Activated CD8-positive, alpha-beta memory T cell treated with anti-CD3 and anti-CD28 coated beads for 1 hour (primary cell): Measurements from ENCODE around the gene NLRC3.

Experiments used
- DNase-seq, 2 donors: peaks; one replicate each; pipeline ENCODE4 v3.0.0-alpha.2; 2020; ENCODE audit warnings: low read depth in 1 of 2; ENCODE audit errors: extremely low read depth in 1 of 2

The NLRC3 gene

DNA sequence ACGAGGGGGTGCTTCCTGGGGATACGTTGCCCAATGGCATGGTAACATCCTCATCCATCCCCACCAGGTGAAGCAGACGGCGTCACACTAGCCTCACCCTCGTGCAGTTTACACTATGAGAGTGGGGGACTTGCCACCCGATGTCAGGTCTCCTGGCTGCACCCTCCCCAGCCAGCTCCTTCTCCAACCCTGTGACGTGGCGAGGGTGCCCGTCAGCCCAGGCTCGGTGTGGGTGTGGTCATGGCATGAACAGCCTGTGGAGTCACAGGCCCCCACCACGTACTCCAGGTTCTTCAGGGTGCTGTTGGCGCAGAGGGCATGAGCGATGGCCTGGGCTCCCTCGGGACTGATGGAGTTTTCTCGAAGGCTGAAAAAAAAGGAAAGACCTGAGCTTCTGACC, 28.3 kb downstream of the NLRC3 start:
- no peak for DNase-seq

DNA sequence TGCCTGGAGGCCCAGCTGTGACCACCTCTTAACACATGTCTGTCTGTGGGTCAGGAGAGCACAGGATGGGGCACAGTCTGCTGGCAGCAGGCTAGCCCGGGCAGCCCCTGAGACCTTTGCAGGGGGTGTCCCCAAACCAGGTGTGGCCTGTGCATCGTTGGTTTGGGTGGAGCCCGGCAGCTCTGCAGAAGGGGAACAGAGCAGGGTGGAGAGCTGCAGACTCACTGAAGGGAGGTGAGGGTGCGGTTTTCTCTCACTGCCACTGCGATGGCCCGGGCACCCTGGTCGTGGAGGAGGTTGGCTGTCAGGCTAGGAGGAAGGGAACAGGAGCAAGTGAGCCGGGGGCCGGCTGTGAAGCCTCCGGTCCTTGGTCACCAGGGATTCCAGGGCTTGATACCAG, 28.8 kb downstream of the NLRC3 start:
- DNase-seq, result no peak

DNA sequence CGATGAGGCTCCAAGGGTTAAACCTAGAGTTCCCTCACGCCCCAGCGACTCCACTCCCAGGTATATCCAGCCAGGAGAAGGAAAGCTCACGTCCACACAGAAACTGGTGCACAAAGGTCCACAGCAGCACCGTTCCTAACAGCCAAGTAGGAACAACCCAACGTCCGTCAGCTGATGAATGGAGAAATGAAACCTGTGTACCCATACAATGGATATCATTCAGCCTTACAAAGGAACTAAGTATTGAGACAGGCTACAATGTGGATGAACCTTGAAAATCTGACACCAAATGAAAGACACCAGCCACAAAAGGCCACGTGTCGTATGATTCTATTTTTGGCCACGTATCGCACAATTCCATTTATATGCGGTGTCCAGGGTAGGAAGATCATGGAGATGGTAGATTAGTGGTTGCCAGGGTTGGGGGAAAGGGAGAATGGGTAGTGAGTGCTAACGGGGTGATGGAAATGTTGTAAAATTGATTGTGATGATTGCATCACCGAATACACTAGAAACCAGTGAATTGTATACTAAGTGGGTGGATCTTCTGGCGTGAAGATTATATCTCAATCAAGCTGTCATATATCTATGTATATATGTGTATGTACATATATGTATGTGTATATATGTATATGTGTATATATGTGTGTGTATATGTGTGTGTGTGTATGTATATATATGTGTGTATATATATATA, 30.1 kb downstream of the NLRC3 start:
- DNase-seq, result no peak

DNA sequence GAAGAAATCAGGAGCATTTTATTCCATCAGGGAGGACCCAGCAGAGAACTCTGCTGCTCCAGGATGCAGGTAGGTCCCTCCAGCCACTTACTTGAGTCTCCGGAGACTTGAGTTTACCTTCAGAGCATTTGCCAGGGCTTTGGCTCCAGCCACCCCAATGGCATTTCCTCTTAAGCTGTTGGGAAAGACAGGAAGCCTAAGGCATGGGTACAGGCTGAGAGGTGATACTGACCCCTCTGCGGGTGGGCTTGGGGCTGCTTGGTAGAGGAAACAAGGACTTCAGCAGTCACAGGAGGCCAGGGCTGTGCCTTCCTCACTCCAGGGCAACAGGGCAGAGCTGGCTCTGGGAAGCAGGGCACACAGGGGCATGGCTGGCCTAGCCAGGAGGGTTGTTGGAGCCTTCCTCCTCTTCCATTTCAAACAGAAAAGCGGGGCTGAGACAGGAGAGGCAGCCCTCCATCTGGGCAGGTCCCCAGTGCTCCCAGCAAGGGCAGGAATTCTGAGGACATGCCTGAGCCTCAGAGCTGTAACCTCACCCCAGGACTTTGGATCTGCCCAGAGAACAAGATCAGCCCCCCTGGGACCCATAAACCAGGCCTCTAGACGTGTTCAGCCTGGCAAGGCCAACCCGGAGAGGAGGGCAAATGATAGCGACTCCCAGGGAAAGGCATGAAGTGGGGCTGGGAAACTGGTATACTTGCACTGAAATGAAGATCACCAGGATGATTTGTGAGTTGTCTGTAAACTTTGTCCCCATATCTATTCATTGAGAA, 34.4 kb downstream of the NLRC3 start:
- DNase-seq, result no peak

DNA sequence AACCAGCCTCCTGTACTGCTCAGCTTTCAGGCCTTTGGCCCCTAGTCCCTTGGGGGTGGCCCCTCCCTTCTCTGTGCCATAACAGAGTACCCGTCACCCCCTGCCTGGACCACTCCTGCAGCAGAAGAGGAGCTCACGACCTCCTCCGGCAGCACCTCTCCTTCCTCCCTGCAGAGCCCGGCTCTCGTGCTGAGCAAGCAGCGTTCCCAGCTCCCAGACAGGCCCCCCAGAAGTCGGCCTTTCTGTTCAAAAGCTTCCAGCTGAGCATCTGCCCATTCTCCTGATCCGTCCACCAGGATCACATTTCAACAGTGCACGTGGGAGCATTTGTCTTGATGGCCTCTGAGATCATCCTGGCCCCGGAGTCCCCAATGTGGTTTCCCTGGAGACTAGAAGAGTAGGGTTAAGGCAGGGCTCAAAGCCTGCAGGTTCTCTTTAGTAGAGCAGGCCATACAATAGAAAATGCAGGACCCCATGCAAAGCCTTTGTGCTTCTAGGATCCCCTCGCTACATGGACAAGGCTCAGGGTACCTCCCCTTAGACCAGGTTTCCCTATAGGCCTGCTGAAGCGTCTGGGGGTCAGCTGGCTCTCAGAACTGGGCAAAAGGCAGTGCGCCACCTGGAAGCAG, 35.6 kb downstream of the NLRC3 start:
- no peak for DNase-seq

DNA sequence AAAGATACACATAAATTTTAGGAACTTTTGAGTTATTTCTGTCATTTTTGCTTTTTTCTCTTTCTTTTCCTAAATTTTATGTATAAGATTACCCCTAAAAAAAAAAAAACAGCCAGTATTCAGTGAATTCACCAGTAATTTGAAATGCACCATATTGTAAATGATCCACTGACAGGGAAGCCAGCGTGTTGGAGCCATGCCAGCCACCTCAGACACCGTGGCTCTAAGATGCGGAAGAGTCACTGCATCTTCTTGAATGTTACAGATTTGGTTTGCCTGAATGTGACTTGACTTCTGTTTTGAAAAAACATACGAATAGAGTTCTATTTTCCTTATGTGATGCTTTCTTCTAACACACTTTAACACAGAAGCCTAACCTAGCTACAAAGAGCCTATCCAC, 39.0 kb downstream of the NLRC3 start:
- DNase-seq, result no peak

DNA sequence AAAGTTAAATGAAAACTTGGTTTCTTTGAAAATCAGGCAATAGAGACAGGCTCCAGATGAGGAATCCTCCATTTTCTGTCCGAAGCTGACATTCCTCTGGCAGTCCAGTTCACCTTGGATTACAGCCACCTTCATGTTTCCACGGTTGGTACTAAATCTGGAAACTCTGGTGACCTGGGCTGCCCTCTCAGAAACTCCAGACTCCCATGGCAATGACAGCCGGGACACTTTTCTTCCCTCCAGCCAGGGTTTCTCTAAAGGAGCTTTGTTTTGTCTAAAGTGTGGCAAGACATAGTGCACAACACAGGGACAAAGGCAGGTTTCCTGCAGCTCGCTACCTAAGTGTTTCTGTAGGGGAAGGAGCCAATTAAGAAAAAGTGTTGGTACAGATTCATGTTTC, 40.4 kb downstream of the NLRC3 start:
- no peak for DNase-seq

DNA sequence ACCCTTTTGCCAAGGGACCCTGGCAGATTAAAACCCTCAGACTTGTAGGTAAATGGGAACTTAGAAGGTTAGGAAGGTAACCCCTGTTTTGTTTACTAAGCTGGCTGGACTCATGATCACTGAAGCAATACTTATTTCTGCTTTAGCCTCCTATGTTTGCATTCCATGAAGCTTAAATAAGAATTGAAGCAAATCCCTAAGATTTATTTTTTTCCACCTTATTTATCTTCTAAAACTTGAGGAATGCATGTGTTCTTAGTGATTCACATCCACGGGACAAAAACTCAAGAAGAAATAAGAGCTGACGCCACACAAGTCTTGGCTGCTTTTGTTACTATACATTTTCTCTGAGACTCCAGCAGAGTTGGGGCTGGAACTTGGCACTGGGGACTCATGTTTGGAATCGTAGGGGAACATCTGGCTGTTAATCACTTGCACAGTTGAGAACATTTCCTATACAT, 40.9 kb downstream of the NLRC3 start:
- DNase-seq, result no peak

DNA sequence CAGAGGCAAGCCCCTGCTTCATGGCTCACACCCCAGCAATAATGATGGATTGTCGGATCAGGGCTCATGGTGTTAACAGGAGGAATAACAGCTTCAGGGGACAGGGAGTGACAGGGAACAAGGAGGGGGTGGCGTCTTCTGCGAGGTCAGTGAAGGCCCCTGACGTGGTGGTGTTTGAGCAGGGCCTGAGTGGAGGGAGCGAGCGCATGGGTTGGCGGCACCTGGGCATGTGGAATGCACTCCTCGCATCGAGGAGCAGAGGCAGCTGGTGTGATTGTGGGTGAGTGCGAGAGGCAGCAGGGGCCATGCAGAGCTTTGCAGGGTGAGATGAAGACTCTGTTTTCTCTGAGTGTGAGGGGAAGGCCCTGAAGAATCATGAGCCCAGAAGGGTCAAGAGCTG, 43.1 kb downstream of the NLRC3 start:
- no peak for DNase-seq

DNA sequence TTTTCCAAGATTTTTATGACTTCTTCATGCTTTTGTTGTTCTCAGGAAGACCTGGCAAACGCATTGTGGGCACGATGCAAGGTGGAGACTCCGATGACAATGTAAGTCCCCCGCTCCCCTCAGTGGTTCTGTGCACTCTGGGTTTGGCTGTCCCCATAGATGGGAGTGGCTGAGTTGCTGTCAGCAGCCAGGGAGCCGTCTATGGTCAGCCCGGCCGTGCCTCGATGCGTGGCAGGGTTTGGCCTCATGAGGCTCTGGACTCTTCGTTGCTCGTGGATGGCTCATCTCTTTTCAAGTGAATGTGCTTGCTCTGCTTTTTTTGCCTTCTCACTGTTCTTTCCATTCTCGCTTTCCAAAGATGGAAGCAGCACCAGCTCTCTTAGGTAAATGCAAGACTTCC, 44.5 kb downstream of the NLRC3 start:
- no peak for DNase-seq

DNA sequence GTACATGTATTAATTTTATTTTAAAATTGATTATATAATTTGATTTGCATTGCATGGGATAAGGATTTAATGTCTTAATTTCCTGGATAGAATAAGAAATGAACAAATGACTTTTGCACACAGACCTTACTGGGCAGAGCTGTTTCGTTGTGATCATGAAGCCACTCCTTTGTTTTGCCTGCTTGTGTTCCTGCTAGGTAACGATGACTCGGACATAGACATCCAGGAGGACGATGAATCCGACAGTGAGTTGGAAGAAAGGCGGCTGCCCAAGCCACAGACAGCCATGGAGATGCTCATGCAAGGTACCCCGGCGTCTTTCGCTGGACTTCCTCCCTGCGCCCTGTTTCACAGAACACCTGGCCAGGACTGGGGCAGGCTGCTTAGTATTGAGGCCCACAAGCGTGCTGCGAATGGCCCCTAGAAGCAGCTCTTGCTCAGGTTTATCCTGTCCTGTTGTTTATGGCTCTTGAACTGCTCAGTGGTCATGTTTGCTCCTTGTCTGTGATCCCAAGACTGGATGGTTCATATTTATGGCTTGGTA, 46.8 kb downstream of the NLRC3 start:
- no peak for DNase-seq

DNA sequence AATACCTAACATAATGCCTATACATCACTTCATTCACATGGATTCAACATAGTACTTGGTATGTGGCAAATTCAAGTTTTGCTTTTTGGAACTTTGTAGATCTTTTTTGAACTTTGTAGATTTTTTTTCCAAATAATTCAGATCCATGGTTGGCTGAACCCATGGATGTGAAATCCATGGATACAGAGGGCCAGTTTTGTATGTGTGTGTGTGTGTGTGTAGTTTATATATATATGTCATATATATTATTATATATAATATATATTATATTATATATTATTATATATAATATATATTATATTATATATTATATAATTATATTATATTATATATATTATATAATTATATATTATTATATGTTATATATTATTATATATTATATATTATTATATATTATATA, 48.0 kb downstream of the NLRC3 start:
- no peak for DNase-seq

DNA sequence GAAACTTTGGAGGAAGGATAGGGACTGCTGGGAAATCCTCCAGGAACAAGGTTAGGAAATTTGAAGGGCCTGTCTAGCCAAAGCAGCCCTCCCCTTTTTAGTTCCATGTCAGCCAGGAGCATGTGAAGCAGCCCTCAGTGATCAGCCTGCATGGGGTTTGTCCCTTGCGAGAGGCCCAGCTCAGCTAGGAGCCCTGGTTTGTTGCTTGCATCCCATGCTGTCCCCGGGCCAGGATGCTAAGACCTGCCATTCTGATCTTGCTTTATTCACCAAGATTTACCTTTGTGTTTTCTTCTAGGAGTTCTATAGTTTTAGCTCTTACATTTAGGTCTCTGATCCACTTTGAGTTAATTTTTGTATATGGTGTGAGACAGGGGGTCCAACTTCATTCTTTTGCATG, 48.8 kb downstream of the NLRC3 start:
- no peak for DNase-seq

DNA sequence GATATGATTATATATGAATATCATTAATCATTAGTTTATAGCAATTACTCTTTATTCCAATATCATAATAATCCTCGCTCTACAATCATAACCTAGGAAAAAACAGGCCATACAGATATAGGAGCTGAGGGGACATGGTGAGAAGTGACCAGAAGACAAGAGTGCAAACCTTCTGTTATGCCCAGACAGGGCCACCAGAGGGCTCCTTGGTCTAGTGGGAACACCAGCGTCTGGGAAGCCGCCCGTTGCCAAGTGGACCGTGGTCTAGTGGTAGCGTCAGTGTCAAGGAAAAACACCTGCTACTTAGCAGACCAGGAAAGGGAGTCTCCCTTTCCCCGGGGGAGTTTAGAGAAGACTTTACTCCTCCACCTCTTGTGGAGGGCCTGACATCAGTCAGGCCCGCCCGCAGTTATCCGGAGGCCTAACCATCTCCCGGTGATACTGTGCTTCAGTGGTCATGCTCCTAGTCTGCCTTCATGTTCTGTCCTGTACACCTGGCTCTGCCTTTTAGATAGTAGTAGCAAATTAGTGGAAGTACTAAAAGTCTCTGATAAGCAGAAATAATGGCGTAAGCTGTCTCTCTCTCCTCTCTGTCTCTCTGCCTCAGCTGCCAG, 49.9 kb downstream of the NLRC3 start:
- peak in 1 of 2 donors; percentile 35 for DNase-seq

DNA sequence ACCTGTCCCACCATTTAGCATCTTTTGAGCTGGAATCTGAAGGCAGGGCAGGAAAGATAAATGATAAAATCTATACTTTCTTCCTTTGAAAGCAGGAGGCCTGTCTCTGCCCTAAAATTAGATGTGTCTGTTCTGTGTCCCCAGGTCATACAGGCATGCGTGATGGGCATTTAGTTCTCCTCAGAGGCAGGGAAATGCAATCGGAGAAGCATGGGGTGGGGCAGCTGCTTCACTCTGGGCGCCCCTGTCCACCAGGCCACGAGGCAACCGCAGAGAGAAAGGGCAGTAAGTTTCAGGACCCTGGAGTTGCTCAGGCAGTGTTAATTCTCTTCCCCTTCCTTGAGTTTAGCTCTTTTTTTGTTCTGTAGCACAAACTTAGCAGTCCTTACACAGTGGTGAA, 51.3 kb downstream of the NLRC3 start:
- no peak for DNase-seq

DNA sequence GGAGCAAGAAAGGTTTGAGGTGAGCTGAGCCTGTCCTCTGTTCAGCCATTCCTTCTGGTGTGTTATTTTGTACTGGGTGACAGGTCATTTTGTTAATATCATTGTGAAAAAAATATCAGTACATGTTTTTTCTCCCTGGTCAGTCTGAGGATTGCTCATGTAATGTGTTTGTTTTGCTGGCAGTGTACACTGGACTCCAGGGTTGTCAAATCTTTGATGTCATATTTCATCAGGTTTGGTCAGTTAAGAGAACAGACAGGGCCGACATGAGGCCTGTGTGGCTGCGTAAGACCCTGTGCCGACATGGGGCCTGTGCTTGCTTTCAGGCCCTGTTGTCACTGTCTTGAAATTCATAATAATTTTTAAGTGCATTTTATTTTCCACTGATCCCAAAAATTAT, 53.9 kb downstream of the NLRC3 start:
- no peak for DNase-seq

DNA sequence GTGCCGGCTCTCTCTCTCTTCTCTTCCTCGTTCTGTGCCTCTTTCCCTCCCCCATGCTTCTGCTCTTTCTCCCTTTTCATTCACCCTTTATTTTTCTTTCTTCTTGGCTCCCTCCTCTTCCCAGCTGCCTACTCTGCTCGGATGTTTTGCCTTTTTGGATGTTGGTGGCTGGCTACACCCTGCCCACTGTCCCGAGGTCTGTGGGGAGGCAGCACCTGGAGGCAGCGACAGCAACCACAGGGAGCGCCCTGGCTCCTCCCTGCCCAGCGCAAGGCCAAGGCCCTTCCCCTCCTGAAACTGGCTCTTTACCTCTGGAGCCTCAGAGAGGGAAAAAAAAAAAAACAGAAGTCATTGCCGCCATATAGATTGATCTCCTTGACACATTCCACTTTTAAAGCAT, 56.4 kb downstream of the NLRC3 start:
- no peak for DNase-seq

DNA sequence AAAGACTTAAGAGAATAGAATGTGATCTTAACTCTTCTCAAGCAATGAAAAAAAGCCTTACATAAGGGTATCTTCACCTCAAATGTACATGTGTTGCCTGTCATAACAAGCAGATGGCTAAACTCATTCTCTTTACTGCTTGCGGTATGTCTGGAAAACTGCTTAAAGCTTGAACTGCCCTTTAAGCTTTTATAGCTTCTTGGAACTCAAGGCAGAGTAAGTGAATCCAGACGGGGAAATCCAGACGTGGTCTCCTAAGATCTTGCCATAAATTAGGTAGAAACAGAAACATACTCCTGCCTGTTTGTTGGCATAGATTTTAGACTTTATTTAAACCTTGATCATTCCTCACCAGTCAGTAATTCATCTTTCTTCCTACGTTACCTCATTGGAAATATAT, 56.8 kb downstream of the NLRC3 start:
- DNase-seq, result no peak

DNA sequence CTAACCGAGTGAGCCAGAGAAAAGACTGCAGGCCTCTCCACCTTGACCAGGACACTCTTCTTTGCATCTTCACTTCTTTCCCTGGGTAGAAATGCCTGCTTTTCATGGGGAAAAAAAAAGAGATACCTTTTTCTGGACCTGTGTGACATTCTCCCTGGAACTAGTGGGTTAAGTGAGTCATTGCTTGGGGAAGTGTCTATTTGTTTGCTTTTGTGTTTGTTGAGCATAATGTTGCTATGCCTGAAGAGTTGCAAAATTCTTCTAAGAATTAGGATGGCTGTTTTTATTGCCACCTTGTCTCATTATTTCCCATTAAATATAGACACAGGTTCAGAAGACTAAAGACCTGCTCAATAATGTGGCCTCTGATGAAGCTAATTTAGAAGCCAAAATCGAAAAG, 57.6 kb downstream of the NLRC3 start:
- no peak for DNase-seq

DNA sequence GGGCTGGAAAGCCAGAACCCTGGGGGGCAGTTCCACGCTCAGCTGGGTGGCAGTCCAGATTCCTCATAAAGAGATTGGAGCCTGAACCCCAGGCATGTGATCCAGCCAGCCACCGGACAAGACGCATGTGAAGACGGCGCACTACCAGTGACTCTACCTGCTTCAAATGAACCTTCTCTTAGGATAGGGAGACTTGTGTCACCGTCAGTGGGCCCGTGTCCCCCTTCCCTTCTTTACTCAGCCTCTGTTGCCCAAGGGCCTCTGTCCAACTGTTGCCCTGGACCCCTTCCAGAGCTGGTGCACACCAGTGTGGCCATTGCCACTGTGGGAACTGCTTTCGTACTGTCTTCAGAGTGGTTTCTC, 58.2 kb downstream of the NLRC3 start:
- DNase-seq, result no peak

DNA sequence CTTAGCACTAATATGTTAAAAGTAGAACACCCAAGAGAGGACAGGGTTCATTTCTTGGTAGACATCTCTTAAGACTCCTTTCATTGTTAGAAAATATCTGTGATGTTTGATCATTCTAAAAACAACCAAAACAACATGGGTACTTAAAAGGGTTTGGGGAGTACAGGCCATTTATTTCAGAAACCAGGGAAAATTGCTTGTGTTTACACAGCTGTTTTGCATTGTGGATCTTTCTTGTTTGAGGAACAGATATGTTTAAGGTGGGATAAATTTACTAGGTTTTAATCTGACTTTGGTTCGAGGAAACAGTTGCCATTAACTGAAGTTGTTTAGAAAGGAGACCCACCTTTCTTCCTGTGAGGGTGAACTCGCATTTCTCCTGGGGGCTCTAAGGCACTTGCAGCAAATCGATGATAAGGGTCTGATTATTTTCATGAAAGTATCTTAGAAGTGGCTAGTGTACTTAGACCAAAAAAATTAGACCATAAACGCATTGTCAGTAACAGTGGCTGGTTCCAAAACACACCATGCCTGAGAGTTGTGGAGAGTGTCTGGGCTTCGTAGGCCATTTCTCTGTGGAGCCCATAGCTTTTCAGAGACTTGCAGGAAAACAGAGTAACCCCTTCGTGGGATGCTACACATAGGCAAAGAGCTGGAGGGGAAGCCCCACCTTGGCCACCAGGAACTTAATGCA, 58.8 kb downstream of the NLRC3 start:
- no peak for DNase-seq
